HepG2 (cell line): Measurements from ENCODE around the gene MIEF1. TPM values are rescaled to one million over a fixed set of nuclear protein-coding genes. Genes with fewer than 3 reads are reported as not detected.

ENCODE experiments used
- CBX5 ChIP-seq: sonication (generic); formaldehyde crosslinking; IDR thresholded peaks from 2 replicates; pipeline ENCODE4 v1.4.0; 2020; ENCODE audit warnings: missing genetic modification reagents, borderline replicate concordance
- DMAP1 ChIP-seq: IDR thresholded peaks from 2 replicates; pipeline ENCODE4 v1.6.1; 2016
- GABPA ChIP-seq, 2 experiments: IDR thresholded peaks; 2 replicates each; pipeline ENCODE4 v1.6.1; 2011 to 2016; ENCODE audit warnings: low read depth in 2 of 2, low read length in 1 of 2, missing biosample characterization in 1 of 2, missing genetic modification characterization in 1 of 2
- IKZF1 ChIP-seq: fragments of 450-650 bp; IDR thresholded peaks from 2 replicates; pipeline ENCODE4 v1.7.1; 2016
- KLF9 ChIP-seq: IDR thresholded peaks from 2 replicates; pipeline ENCODE4 v1.6.1; 2016; ENCODE audit warnings: low read depth
- MATR3 ChIP-seq: sonication (generic); formaldehyde crosslinking; IDR thresholded peaks from 2 replicates; pipeline ENCODE4 v1.4.0; 2020; ENCODE audit warnings: missing genetic modification reagents
- RXRB ChIP-seq: IDR thresholded peaks from 2 replicates; pipeline ENCODE4 v1.6.1; 2016; ENCODE audit warnings: borderline replicate concordance, missing genetic modification reagents, missing compliant biosample characterization
- ZFP36L2 ChIP-seq: sonication (generic); formaldehyde crosslinking; IDR thresholded peaks from 2 replicates; pipeline ENCODE4 v1.4.0; 2020; ENCODE audit warnings: missing genetic modification reagents
- polyA plus RNA-seq, 8 experiments: library from polyadenylated mRNA; depleted of rRNA in 3 of 8; stranded (reverse) in 7 of 8; unstranded in 1 of 8; fragments of >200 nt; fragmentation: Illumina TruSeq in 4 of 8; extraction: Trizol in 4 of 8; gene quantifications; 2 replicates each; pipeline versions ENCODE4 v1.2.1 to v1.2.3, GENCODE V29; 2011 to 2016; ENCODE audit warnings: low read depth in 4 of 8, missing spikeins in 1 of 8, mixed read lengths in 1 of 8; ENCODE audit not compliant: insufficient read depth in 1 of 8
- total RNA-seq, 5 experiments: library from RNA; depleted of rRNA; stranded (reverse); fragments of >200 nt; fragmentation: Illumina TruSeq; extraction: Trizol; gene quantifications; 2 replicates each; pipeline ENCODE4 v1.2.3, GENCODE V29; 2016; ENCODE audit warnings: low read depth in 1 of 5
- TF ChIP-seq, protein P1 (sequence below): sonication (generic); formaldehyde crosslinking; conservative IDR thresholded peaks from 2 replicates; pipeline ENCODE4 v1.8.0; 2022; ENCODE audit warnings: missing genetic modification reagents
- TF ChIP-seq, protein P2 (sequence below): sonication (generic); formaldehyde crosslinking; IDR thresholded peaks from 2 replicates; pipeline ENCODE4 v1.8.0; 2022; ENCODE audit warnings: mild to moderate bottlenecking, missing genetic modification reagents, moderate library complexity
- TF ChIP-seq, protein P3 (sequence below): sonication (generic); formaldehyde crosslinking; IDR thresholded peaks from 2 replicates; pipeline ENCODE4 v1.4.0; 2020; ENCODE audit warnings: mild to moderate bottlenecking, missing genetic modification reagents, borderline replicate concordance
- TF ChIP-seq, protein P4 (sequence below): sonication (generic); formaldehyde crosslinking; IDR thresholded peaks from 2 replicates; pipeline ENCODE4 v1.4.0; 2020; ENCODE audit warnings: low read depth, missing genetic modification reagents

Gene MIEF1
- total and polyA plus RNA-seq, 2 of the 13 experiments (the other 11 are each of a cell fraction or from before 2014, with no cell fraction given): 21.7 to 34.8 TPM

DNA sequence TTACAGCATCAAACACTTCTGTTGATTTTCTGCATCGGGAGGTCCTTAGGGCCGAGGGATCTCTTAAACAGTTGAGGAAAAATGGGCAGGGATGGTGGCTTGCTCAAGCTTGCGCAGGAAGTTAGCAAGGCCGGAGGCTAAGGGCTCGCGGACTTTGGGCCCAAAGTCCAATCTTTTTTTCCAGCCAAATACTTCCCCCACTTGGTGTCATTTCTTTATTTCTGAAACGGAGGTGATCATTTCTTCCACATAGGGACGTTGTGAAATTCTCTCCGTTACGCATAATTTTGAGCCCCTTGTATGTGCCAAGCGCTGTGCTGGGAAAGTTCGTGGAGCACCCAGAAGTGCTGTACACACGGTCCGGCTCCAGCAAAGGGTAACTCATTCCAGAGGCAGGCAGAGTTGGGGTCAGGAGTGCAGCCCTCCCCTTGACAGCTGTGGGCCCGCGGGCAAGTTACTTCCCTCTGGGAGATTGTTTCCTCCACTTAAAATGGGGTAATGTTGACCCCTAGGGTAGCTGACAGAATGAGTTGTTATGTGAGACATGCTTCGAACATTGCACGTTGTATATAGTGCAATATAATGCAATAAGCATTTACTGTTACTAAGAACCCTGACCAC lies 809 bp downstream of the MIEF1 start (continued):
- TF ChIP-seq, protein P1, sequence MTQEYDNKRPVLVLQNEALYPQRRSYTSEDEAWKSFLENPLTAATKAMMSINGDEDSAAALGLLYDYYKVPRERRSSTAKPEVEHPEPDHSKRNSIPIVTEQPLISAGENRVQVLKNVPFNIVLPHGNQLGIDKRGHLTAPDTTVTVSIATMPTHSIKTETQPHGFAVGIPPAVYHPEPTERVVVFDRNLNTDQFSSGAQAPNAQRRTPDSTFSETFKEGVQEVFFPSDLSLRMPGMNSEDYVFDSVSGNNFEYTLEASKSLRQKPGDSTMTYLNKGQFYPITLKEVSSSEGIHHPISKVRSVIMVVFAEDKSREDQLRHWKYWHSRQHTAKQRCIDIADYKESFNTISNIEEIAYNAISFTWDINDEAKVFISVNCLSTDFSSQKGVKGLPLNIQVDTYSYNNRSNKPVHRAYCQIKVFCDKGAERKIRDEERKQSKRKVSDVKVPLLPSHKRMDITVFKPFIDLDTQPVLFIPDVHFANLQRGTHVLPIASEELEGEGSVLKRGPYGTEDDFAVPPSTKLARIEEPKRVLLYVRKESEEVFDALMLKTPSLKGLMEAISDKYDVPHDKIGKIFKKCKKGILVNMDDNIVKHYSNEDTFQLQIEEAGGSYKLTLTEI (CRISPR knock-in tag): no peak
- TF ChIP-seq RXRB: peak; percentile 14; the same call in 1 of the 2 replicates
- TF ChIP-seq CBX5 (CRISPR knock-in tag): no peak
- TF ChIP-seq, protein P2, sequence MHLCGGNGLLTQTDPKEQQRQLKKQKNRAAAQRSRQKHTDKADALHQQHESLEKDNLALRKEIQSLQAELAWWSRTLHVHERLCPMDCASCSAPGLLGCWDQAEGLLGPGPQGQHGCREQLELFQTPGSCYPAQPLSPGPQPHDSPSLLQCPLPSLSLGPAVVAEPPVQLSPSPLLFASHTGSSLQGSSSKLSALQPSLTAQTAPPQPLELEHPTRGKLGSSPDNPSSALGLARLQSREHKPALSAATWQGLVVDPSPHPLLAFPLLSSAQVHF (CRISPR knock-in tag): no peak
- no peak for TF ChIP-seq KLF9 (CRISPR knock-in tag)
- peak; percentile 38 for TF ChIP-seq GABPA (IDR thresholded peaks at IDR 0.05; ENCODE audit: low read depth, low read length)
- TF ChIP-seq GABPA (CRISPR knock-in tag; IDR thresholded peaks at IDR 0.05; ENCODE audit: low read depth): peak; percentile 63
- no peak for TF ChIP-seq IKZF1
- TF ChIP-seq ZFP36L2 (CRISPR knock-in tag): no peak
- peak; percentile 49; the same call in 1 of the 2 replicates for TF ChIP-seq DMAP1
- TF ChIP-seq, protein P3, sequence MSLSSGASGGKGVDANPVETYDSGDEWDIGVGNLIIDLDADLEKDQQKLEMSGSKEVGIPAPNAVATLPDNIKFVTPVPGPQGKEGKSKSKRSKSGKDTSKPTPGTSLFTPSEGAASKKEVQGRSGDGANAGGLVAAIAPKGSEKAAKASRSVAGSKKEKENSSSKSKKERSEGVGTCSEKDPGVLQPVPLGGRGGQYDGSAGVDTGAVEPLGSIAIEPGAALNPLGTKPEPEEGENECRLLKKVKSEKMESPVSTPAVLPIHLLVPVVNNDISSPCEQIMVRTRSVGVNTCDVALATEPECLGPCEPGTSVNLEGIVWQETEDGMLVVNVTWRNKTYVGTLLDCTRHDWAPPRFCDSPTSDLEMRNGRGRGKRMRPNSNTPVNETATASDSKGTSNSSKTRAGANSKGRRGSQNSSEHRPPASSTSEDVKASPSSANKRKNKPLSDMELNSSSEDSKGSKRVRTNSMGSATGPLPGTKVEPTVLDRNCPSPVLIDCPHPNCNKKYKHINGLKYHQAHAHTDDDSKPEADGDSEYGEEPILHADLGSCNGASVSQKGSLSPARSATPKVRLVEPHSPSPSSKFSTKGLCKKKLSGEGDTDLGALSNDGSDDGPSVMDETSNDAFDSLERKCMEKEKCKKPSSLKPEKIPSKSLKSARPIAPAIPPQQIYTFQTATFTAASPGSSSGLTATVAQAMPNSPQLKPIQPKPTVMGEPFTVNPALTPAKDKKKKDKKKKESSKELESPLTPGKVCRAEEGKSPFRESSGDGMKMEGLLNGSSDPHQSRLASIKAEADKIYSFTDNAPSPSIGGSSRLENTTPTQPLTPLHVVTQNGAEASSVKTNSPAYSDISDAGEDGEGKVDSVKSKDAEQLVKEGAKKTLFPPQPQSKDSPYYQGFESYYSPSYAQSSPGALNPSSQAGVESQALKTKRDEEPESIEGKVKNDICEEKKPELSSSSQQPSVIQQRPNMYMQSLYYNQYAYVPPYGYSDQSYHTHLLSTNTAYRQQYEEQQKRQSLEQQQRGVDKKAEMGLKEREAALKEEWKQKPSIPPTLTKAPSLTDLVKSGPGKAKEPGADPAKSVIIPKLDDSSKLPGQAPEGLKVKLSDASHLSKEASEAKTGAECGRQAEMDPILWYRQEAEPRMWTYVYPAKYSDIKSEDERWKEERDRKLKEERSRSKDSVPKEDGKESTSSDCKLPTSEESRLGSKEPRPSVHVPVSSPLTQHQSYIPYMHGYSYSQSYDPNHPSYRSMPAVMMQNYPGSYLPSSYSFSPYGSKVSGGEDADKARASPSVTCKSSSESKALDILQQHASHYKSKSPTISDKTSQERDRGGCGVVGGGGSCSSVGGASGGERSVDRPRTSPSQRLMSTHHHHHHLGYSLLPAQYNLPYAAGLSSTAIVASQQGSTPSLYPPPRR (CRISPR knock-in tag): no peak
- TF ChIP-seq MATR3: no peak
- TF ChIP-seq, protein P4, sequence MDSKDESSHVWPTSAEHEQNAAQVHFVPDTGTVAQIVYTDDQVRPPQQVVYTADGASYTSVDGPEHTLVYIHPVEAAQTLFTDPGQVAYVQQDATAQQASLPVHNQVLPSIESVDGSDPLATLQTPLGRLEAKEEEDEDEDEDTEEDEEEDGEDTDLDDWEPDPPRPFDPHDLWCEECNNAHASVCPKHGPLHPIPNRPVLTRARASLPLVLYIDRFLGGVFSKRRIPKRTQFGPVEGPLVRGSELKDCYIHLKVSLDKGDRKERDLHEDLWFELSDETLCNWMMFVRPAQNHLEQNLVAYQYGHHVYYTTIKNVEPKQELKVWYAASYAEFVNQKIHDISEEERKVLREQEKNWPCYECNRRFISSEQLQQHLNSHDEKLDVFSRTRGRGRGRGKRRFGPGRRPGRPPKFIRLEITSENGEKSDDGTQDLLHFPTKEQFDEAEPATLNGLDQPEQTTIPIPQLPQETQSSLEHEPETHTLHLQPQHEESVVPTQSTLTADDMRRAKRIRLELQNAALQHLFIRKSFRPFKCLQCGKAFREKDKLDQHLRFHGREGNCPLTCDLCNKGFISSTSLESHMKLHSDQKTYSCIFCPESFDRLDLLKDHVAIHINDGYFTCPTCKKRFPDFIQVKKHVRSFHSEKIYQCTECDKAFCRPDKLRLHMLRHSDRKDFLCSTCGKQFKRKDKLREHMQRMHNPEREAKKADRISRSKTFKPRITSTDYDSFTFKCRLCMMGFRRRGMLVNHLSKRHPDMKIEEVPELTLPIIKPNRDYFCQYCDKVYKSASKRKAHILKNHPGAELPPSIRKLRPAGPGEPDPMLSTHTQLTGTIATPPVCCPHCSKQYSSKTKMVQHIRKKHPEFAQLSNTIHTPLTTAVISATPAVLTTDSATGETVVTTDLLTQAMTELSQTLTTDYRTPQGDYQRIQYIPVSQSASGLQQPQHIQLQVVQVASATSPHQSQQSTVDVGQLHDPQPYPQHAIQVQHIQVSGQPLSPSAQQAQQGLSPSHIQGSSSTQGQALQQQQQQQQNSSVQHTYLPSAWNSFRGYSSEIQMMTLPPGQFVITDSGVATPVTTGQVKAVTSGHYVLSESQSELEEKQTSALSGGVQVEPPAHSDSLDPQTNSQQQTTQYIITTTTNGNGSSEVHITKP: no peak
